IMR-90 (cell line): Measurements from ENCODE around the gene TREH. TPM values are rescaled to one million over a fixed set of nuclear protein-coding genes. Genes with fewer than 3 reads are reported as not detected.
A peak's percentile ranks its signal among the peaks of the same experiment; 100 is the strongest.

Experiments used
- ATAC-seq: fragments of 200-7000 bp; cut with Tn5 transposase; 2 replicates; pipeline ENCODE4 v1.9.1; 2020; ENCODE audit warnings: low read depth, mild to moderate bottlenecking, moderate library complexity
- BruUV-seq: library from RNA; stranded (reverse); fragments of 400-500 nt; replicated peaks from 2 replicates; lab custom pipeline; 2021; lab: Mats Ljungman, UMichigan
- CTCF ChIA-PET: fragments of 300-600 bp; formaldehyde crosslinking; extraction: SDS; loops from one replicate; lab custom pipeline; 2021; ENCODE audit warnings: antibody characterized with exemption; lab: Yijun Ruan, JAX
- POLR2A ChIA-PET: fragments of 300-600 bp; sonication (Branson Sonifier 250); formaldehyde crosslinking; loops from one replicate; lab custom pipeline; 2022; ENCODE audit warnings: antibody characterized with exemption; ENCODE audit not compliant: unreplicated experiment; lab: Charles Lee
- DNase-seq: peaks from one replicate; pipeline ENCODE4 v3.0.0; 2013
- H2AFZ ChIP-seq: replicated peaks from 2 replicates; pipeline ENCODE3; 2013; ENCODE audit warnings: low read length, mild to moderate bottlenecking; ENCODE audit not compliant: poor library complexity
- H2AK5ac ChIP-seq: 2 replicates; pipeline ENCODE4 v1.6.1; 2013; ENCODE audit warnings: low read depth, low read length, inconsistent platforms
- H2AK9ac ChIP-seq: replicated peaks from 2 replicates; pipeline ENCODE3; 2013; ENCODE audit warnings: mild to moderate bottlenecking, low read depth, low read length, moderate library complexity; ENCODE audit not compliant: poor library complexity
- H2BK120ac ChIP-seq: 2 replicates; pipeline ENCODE4 v1.6.1; 2013; ENCODE audit warnings: low read depth, low read length, inconsistent platforms
- H2BK15ac ChIP-seq: 3 replicates; pipeline ENCODE4 v1.6.1; 2013; ENCODE audit warnings: low read depth, low read length, inconsistent platforms
- H2BK20ac ChIP-seq: 2 replicates; pipeline ENCODE4 v1.6.1; 2013; ENCODE audit warnings: low read depth, mild to moderate bottlenecking, inconsistent platforms, low read length, moderate library complexity
- H2BK5ac ChIP-seq: 2 replicates; pipeline ENCODE4 v1.6.1; 2013; ENCODE audit warnings: mild to moderate bottlenecking, low read depth, low read length, inconsistent platforms; ENCODE audit not compliant: poor library complexity, severe bottlenecking
- H3K14ac ChIP-seq: replicated peaks from 2 replicates; pipeline ENCODE4 v1.6.1; 2013; ENCODE audit warnings: low read depth, low read length, inconsistent platforms
- H3K18ac ChIP-seq: 2 replicates; pipeline ENCODE4 v1.6.1; 2013; ENCODE audit warnings: low read depth, low read length, control low read depth
- H3K23ac ChIP-seq: 2 replicates; pipeline ENCODE4 v1.6.1; 2013; ENCODE audit warnings: low read depth, low read length, inconsistent platforms
- H3K27ac ChIP-seq: 2 replicates; pipeline ENCODE4 v1.5.1; 2013; ENCODE audit warnings: mild to moderate bottlenecking, control low read depth, low read length; ENCODE audit not compliant: insufficient read depth
- H3K27me3 ChIP-seq: 2 replicates; pipeline ENCODE4 v1.6.1; 2013; ENCODE audit warnings: low read length; ENCODE audit not compliant: control insufficient read depth, insufficient read depth
- H3K36me3 ChIP-seq: 2 replicates; pipeline ENCODE4 v1.6.1; 2013; ENCODE audit warnings: low read length, mixed read lengths; ENCODE audit not compliant: control insufficient read depth, insufficient read depth
- H3K4ac ChIP-seq: 2 replicates; pipeline ENCODE4 v1.6.1; 2013; ENCODE audit warnings: low read depth, low read length, inconsistent platforms
- H3K4me1 ChIP-seq: 2 replicates; pipeline ENCODE4 v1.6.1; 2013; ENCODE audit warnings: low read length, mixed read lengths; ENCODE audit not compliant: control insufficient read depth, insufficient read depth
- H3K4me2 ChIP-seq: 2 replicates; pipeline ENCODE4 v1.6.1; 2013; ENCODE audit warnings: low read depth, mild to moderate bottlenecking, control low read depth, low read length, moderate library complexity
- H3K4me3 ChIP-seq: 2 replicates; pipeline ENCODE4 v1.5.1; 2013; ENCODE audit warnings: low read depth, mild to moderate bottlenecking, control low read depth, low read length, moderate library complexity; ENCODE audit not compliant: insufficient read depth
- H3K56ac ChIP-seq: 2 replicates; pipeline ENCODE4 v1.6.1; 2013; ENCODE audit warnings: low read length, inconsistent platforms; ENCODE audit not compliant: insufficient read depth; ENCODE audit errors: extremely low read depth
- H3K79me1 ChIP-seq, 2 experiments: 2 replicates each; pipeline ENCODE4 v1.6.1; 2013; ENCODE audit warnings: low read length in 2 of 2, inconsistent platforms in 1 of 2, low read depth in 1 of 2
- H3K9ac ChIP-seq: 2 replicates; pipeline ENCODE4 v1.6.1; 2013; ENCODE audit warnings: low read depth, low read length, control low read depth
- H3K9me1 ChIP-seq: 2 replicates; pipeline ENCODE4 v1.6.1; 2013; ENCODE audit warnings: low read length, inconsistent platforms; ENCODE audit not compliant: insufficient read depth
- H3K9me3 ChIP-seq: 2 replicates; pipeline ENCODE4 v1.6.1; 2013; ENCODE audit warnings: low read length; ENCODE audit not compliant: control insufficient read depth, insufficient read depth
- H4K20me1 ChIP-seq: 2 replicates; pipeline ENCODE4 v1.6.1; 2013; ENCODE audit warnings: low read length, inconsistent platforms; ENCODE audit not compliant: insufficient read depth
- H4K5ac ChIP-seq: 2 replicates; pipeline ENCODE4 v1.6.1; 2013; ENCODE audit warnings: mild to moderate bottlenecking, low read depth, low read length, control low read depth
- H4K8ac ChIP-seq, 2 experiments: 2 replicates each; pipeline ENCODE4 v1.6.1; 2013; ENCODE audit warnings: low read depth in 2 of 2, low read length in 2 of 2, control low read depth in 1 of 2, inconsistent platforms in 1 of 2
- H4K91ac ChIP-seq: 2 replicates; pipeline ENCODE4 v1.6.1; 2013; ENCODE audit warnings: low read depth, low read length, inconsistent platforms; ENCODE audit not compliant: insufficient read depth
- FOS ChIP-seq: fragments of 150-350 bp; IDR thresholded peaks from 2 replicates; pipeline ENCODE4 v1.6.1; 2016; ENCODE audit warnings: low read depth, low read length
- MAZ ChIP-seq: IDR thresholded peaks from 2 replicates; pipeline ENCODE4 v1.6.1; 2012; ENCODE audit warnings: low read depth, mild to moderate bottlenecking, low read length, improper control_type of control experiment, moderate library complexity, borderline replicate concordance
- WGBS, 2 experiments: methylation state at CpG; one replicate each; pipeline versions ENCODE4 v1.1.5 to v1.1.7; 2013; ENCODE audit warnings: missing lambda C conversion rate in 2 of 2; ENCODE audit not compliant: insufficient read length in 1 of 2; ENCODE audit errors: extremely low coverage in 2 of 2; 5-methylcytosine and 5-hydroxymethylcytosine counted together
- dilution Hi-C: fragments of 300-500 bp; cut with HindIII; formaldehyde crosslinking; loops from one replicate; pipeline ENCODE4 v1.14.3; 2018; ENCODE audit warnings: low sequenced_read_pairs; ENCODE audit not compliant: unreplicated experiment
- in situ Hi-C: fragments of 300-500 bp; cut with MboI; formaldehyde crosslinking; loops from 3 replicates; pipeline ENCODE4 v1.14.3; 2019; ENCODE audit warnings: low sequenced_read_pairs, inconsistent platforms, mixed read lengths
- intact Hi-C: fragments of 100-400 bp; cut with micrococcal nuclease; formaldehyde crosslinking; loops from 2 replicates; pipeline ENCODE4 v1.10.0; 2022
- polyA plus RNA-seq, 3 experiments: library from polyadenylated mRNA; depleted of rRNA; stranded (reverse); fragments of >200 nt; gene quantifications; 2 replicates each; pipeline ENCODE4 v1.2.3, GENCODE V29; 2012; ENCODE audit warnings: low replicate concordance in 1 of 3
- total RNA-seq: library from RNA; depleted of rRNA; stranded (reverse); fragments of >200 nt; gene quantifications from 2 replicates; pipeline ENCODE4 v1.2.3, GENCODE V29; 2012

The TREH gene
- total and polyA plus RNA-seq, 2 of the 4 experiments (the other 2 are of a cell fraction), result not detected

GRCh38 chr11:118636569-118637290 is 42.7 kb downstream of the TREH start:
- peaks cover 22% of the 10 kb centered on the region for H3K9me1 ChIP-seq

More at GRCh38 chr11:118636569-118637290, 42.7 kb downstream of the TREH start:
- Histone ChIP-seq H3K4me1 (peaks cover 20% of the 10 kb centered on the region), H2BK5ac (no peak overlapping the region), H4K20me1 (peaks cover 59% of the 10 kb centered on the region), H2BK15ac (no peak overlapping the region), H2BK20ac (no peak overlapping the region), H2BK120ac (no peak overlapping the region), H3K4me2 (no peak overlapping the region), H3K27me3 (no peaks in the 10 kb centered on the region), H3K4me3 (no peak overlapping the region), H3K14ac (no peak overlapping the region), H3K27ac (no peak overlapping the region), H3K23ac (no peak overlapping the region), H4K5ac (no peak overlapping the region), H2AK9ac (no peak overlapping the region), H3K9me3 (no peaks in the 10 kb centered on the region), H3K79me1 (peaks cover 46 to 95% of the 10 kb centered on the region in 2 experiments), H4K91ac (no peak overlapping the region), H2AK5ac (no peak overlapping the region), H4K8ac (no peak overlapping the region), H3K18ac (no peak overlapping the region), H3K4ac (no peak overlapping the region), H3K36me3 (peaks cover 85% of the 10 kb centered on the region), H3K56ac (no peak overlapping the region), H2AFZ (no peak overlapping the region), H3K9ac (no peak overlapping the region)
- intact Hi-C loops (no loop called here), in situ Hi-C loops (no loop called here), dilution Hi-C loops (no loop called here)
- DNase-seq (no peak), ATAC-seq (0 out of 2 replicates have a peak, but pooled peaks have one; percentile 4)
- TF ChIP-seq MAZ, result no peak
- no peak for TF ChIP-seq FOS
- BruUV-seq, result no TSS peak
- ChIA-PET CTCF (interaction anchor here (0.6 kb wide), 1 partner anchor 23 kb away, joined by 4 read pairs; no protein-coding TSS in a partner anchor), POLR2A (no interaction called here)
- no CpG with 5 or more reads among the region's 8 CpGs for WGBS, 2 experiments
